IMR-90 (cell line): ENCODE results near the gene NKX6-1. TPM values are rescaled to one million over a fixed set of nuclear protein-coding genes. Genes with fewer than 3 reads are reported as not detected.

Source experiments
- ATAC-seq: fragments of 200-7000 bp; cut with Tn5 transposase; 2 replicates; pipeline ENCODE4 v1.9.1; 2020; ENCODE audit warnings: low read depth, mild to moderate bottlenecking, moderate library complexity
- BruUV-seq: library from RNA; stranded (reverse); fragments of 400-500 nt; replicated peaks from 2 replicates; lab custom pipeline; 2021; lab: Mats Ljungman, UMichigan
- CTCF ChIA-PET: fragments of 300-600 bp; formaldehyde crosslinking; extraction: SDS; loops from one replicate; lab custom pipeline; 2021; ENCODE audit warnings: antibody characterized with exemption; lab: Yijun Ruan, JAX
- POLR2A ChIA-PET: fragments of 300-600 bp; sonication (Branson Sonifier 250); formaldehyde crosslinking; loops from one replicate; lab custom pipeline; 2022; ENCODE audit warnings: antibody characterized with exemption; ENCODE audit not compliant: unreplicated experiment; lab: Charles Lee
- DNase-seq: peaks from one replicate; pipeline ENCODE4 v3.0.0; 2013
- H2AFZ ChIP-seq: replicated peaks from 2 replicates; pipeline ENCODE3; 2013; ENCODE audit warnings: low read length, mild to moderate bottlenecking; ENCODE audit not compliant: poor library complexity
- H2AK5ac ChIP-seq: 2 replicates; pipeline ENCODE4 v1.6.1; 2013; ENCODE audit warnings: low read depth, low read length, inconsistent platforms
- H2AK9ac ChIP-seq: replicated peaks from 2 replicates; pipeline ENCODE3; 2013; ENCODE audit warnings: mild to moderate bottlenecking, low read depth, low read length, moderate library complexity; ENCODE audit not compliant: poor library complexity
- H2BK120ac ChIP-seq: 2 replicates; pipeline ENCODE4 v1.6.1; 2013; ENCODE audit warnings: low read depth, low read length, inconsistent platforms
- H2BK15ac ChIP-seq: 3 replicates; pipeline ENCODE4 v1.6.1; 2013; ENCODE audit warnings: low read depth, low read length, inconsistent platforms
- H2BK20ac ChIP-seq: 2 replicates; pipeline ENCODE4 v1.6.1; 2013; ENCODE audit warnings: low read depth, mild to moderate bottlenecking, inconsistent platforms, low read length, moderate library complexity
- H2BK5ac ChIP-seq: 2 replicates; pipeline ENCODE4 v1.6.1; 2013; ENCODE audit warnings: mild to moderate bottlenecking, low read depth, low read length, inconsistent platforms; ENCODE audit not compliant: poor library complexity, severe bottlenecking
- H3K14ac ChIP-seq: replicated peaks from 2 replicates; pipeline ENCODE4 v1.6.1; 2013; ENCODE audit warnings: low read depth, low read length, inconsistent platforms
- H3K18ac ChIP-seq: 2 replicates; pipeline ENCODE4 v1.6.1; 2013; ENCODE audit warnings: low read depth, low read length, control low read depth
- H3K23ac ChIP-seq: 2 replicates; pipeline ENCODE4 v1.6.1; 2013; ENCODE audit warnings: low read depth, low read length, inconsistent platforms
- H3K27ac ChIP-seq: 2 replicates; pipeline ENCODE4 v1.5.1; 2013; ENCODE audit warnings: mild to moderate bottlenecking, control low read depth, low read length; ENCODE audit not compliant: insufficient read depth
- H3K27me3 ChIP-seq: 2 replicates; pipeline ENCODE4 v1.6.1; 2013; ENCODE audit warnings: low read length; ENCODE audit not compliant: control insufficient read depth, insufficient read depth
- H3K36me3 ChIP-seq: 2 replicates; pipeline ENCODE4 v1.6.1; 2013; ENCODE audit warnings: low read length, mixed read lengths; ENCODE audit not compliant: control insufficient read depth, insufficient read depth
- H3K4ac ChIP-seq: 2 replicates; pipeline ENCODE4 v1.6.1; 2013; ENCODE audit warnings: low read depth, low read length, inconsistent platforms
- H3K4me1 ChIP-seq: 2 replicates; pipeline ENCODE4 v1.6.1; 2013; ENCODE audit warnings: low read length, mixed read lengths; ENCODE audit not compliant: control insufficient read depth, insufficient read depth
- H3K4me2 ChIP-seq: 2 replicates; pipeline ENCODE4 v1.6.1; 2013; ENCODE audit warnings: low read depth, mild to moderate bottlenecking, control low read depth, low read length, moderate library complexity
- H3K4me3 ChIP-seq: 2 replicates; pipeline ENCODE4 v1.5.1; 2013; ENCODE audit warnings: low read depth, mild to moderate bottlenecking, control low read depth, low read length, moderate library complexity; ENCODE audit not compliant: insufficient read depth
- H3K56ac ChIP-seq: 2 replicates; pipeline ENCODE4 v1.6.1; 2013; ENCODE audit warnings: low read length, inconsistent platforms; ENCODE audit not compliant: insufficient read depth; ENCODE audit errors: extremely low read depth
- H3K79me1 ChIP-seq, 2 experiments: 2 replicates each; pipeline ENCODE4 v1.6.1; 2013; ENCODE audit warnings: low read length in 2 of 2, inconsistent platforms in 1 of 2, low read depth in 1 of 2
- H3K9ac ChIP-seq: 2 replicates; pipeline ENCODE4 v1.6.1; 2013; ENCODE audit warnings: low read depth, low read length, control low read depth
- H3K9me1 ChIP-seq: 2 replicates; pipeline ENCODE4 v1.6.1; 2013; ENCODE audit warnings: low read length, inconsistent platforms; ENCODE audit not compliant: insufficient read depth
- H3K9me3 ChIP-seq: 2 replicates; pipeline ENCODE4 v1.6.1; 2013; ENCODE audit warnings: low read length; ENCODE audit not compliant: control insufficient read depth, insufficient read depth
- H4K20me1 ChIP-seq: 2 replicates; pipeline ENCODE4 v1.6.1; 2013; ENCODE audit warnings: low read length, inconsistent platforms; ENCODE audit not compliant: insufficient read depth
- H4K5ac ChIP-seq: 2 replicates; pipeline ENCODE4 v1.6.1; 2013; ENCODE audit warnings: mild to moderate bottlenecking, low read depth, low read length, control low read depth
- H4K8ac ChIP-seq, 2 experiments: 2 replicates each; pipeline ENCODE4 v1.6.1; 2013; ENCODE audit warnings: low read depth in 2 of 2, low read length in 2 of 2, control low read depth in 1 of 2, inconsistent platforms in 1 of 2
- H4K91ac ChIP-seq: 2 replicates; pipeline ENCODE4 v1.6.1; 2013; ENCODE audit warnings: low read depth, low read length, inconsistent platforms; ENCODE audit not compliant: insufficient read depth
- BHLHE40 ChIP-seq: fragments of 150-350 bp; IDR thresholded peaks from 2 replicates; pipeline ENCODE4 v1.6.1; 2016; ENCODE audit warnings: mild to moderate bottlenecking, low read depth, low read length
- CEBPB ChIP-seq: IDR thresholded peaks from 2 replicates; pipeline ENCODE4 v1.6.1; 2012; ENCODE audit warnings: low read depth, low read length, improper control_type of control experiment
- CHD1 ChIP-seq: IDR thresholded peaks from 2 replicates; pipeline ENCODE4 v1.6.1; 2012; ENCODE audit warnings: low read depth, low read length, improper control_type of control experiment
- CTCF ChIP-seq: conservative IDR thresholded peaks from 2 replicates; pipeline ENCODE4 v1.5.1; 2012; ENCODE audit warnings: mild to moderate bottlenecking, low read depth, low read length, improper control_type of control experiment
- ELK1 ChIP-seq: fragments of 150-350 bp; IDR thresholded peaks from 2 replicates; pipeline ENCODE4 v1.6.1; 2016; ENCODE audit warnings: low read depth, mild to moderate bottlenecking, low read length, moderate library complexity, borderline replicate concordance
- FOS ChIP-seq: fragments of 150-350 bp; IDR thresholded peaks from 2 replicates; pipeline ENCODE4 v1.6.1; 2016; ENCODE audit warnings: low read depth, low read length
- MAFK ChIP-seq: IDR thresholded peaks from 2 replicates; pipeline ENCODE4 v1.6.1; 2012; ENCODE audit warnings: low read depth, low read length, improper control_type of control experiment
- NFE2L2 ChIP-seq: fragments of 150-350 bp; IDR thresholded peaks from 2 replicates; pipeline ENCODE4 v1.6.1; 2016; ENCODE audit warnings: low read depth, mild to moderate bottlenecking, low read length
- POLR2A ChIP-seq: IDR thresholded peaks from 2 replicates; pipeline ENCODE4 v1.6.1; 2012; ENCODE audit warnings: mild to moderate bottlenecking, low read depth, low read length
- RCOR1 ChIP-seq: IDR thresholded peaks from 2 replicates; pipeline ENCODE4 v1.6.1; 2012; ENCODE audit warnings: mild to moderate bottlenecking, low read length, improper control_type of control experiment; ENCODE audit not compliant: insufficient replicate concordance
- USF2 ChIP-seq: fragments of 150-350 bp; IDR thresholded peaks from 2 replicates; pipeline ENCODE4 v1.6.1; 2017; ENCODE audit warnings: mild to moderate bottlenecking, antibody characterized with exemption, low read length, low read depth
- WGBS, 2 experiments: methylation state at CpG; one replicate each; pipeline versions ENCODE4 v1.1.5 to v1.1.7; 2013; ENCODE audit warnings: missing lambda C conversion rate in 2 of 2; ENCODE audit not compliant: insufficient read length in 1 of 2; ENCODE audit errors: extremely low coverage in 2 of 2; 5-methylcytosine and 5-hydroxymethylcytosine counted together
- dilution Hi-C: fragments of 300-500 bp; cut with HindIII; formaldehyde crosslinking; loops from one replicate; pipeline ENCODE4 v1.14.3; 2018; ENCODE audit warnings: low sequenced_read_pairs; ENCODE audit not compliant: unreplicated experiment
- in situ Hi-C: fragments of 300-500 bp; cut with MboI; formaldehyde crosslinking; loops from 3 replicates; pipeline ENCODE4 v1.14.3; 2019; ENCODE audit warnings: low sequenced_read_pairs, inconsistent platforms, mixed read lengths
- intact Hi-C: fragments of 100-400 bp; cut with micrococcal nuclease; formaldehyde crosslinking; loops from 2 replicates; pipeline ENCODE4 v1.10.0; 2022
- polyA plus RNA-seq, 3 experiments: library from polyadenylated mRNA; depleted of rRNA; stranded (reverse); fragments of >200 nt; gene quantifications; 2 replicates each; pipeline ENCODE4 v1.2.3, GENCODE V29; 2012; ENCODE audit warnings: low replicate concordance in 1 of 3
- total RNA-seq: library from RNA; depleted of rRNA; stranded (reverse); fragments of >200 nt; gene quantifications from 2 replicates; pipeline ENCODE4 v1.2.3, GENCODE V29; 2012

Gene NKX6-1
- total and polyA plus RNA-seq, 2 of the 4 experiments (the other 2 are of a cell fraction), result under 0.01 to 0.24 TPM

GRCh38 chr4:84481077-84481859, 17.8 kb downstream of the NKX6-1 start:
- Histone ChIP-seq H4K91ac (no peak overlapping the region), H3K4me1 (no peaks in the 10 kb centered on the region), H3K4ac (no peak overlapping the region), H2BK15ac (no peak overlapping the region), H3K27me3 (peaks cover 53% of the 10 kb centered on the region), H2AFZ (no peak overlapping the region), H3K56ac (no peak overlapping the region), H3K14ac (no peak overlapping the region), H3K4me2 (no peak overlapping the region), H2BK120ac (no peak overlapping the region), H2BK5ac (no peak overlapping the region), H3K9me1 (no peaks in the 10 kb centered on the region), H3K9me3 (peaks cover 11% of the 10 kb centered on the region), H4K20me1 (no peaks in the 10 kb centered on the region), H3K36me3 (no peaks in the 10 kb centered on the region), H3K23ac (no peak overlapping the region), H4K5ac (no peak overlapping the region), H3K27ac (no peak overlapping the region), H3K4me3 (no peak overlapping the region), H2AK9ac (no peak overlapping the region), H3K18ac (no peak overlapping the region), H4K8ac (no peak overlapping the region), H3K79me1 (no peaks in the 10 kb centered on the region), H2AK5ac (no peak overlapping the region), H3K9ac (no peak overlapping the region), H2BK20ac (no peak overlapping the region)
- ChIA-PET POLR2A (no interaction called here), CTCF (interaction anchor here (2.2 kb wide), 1 partner anchor 10 kb away, joined by 7 read pairs; no protein-coding TSS in a partner anchor)
- intact Hi-C loops (no loop called here), in situ Hi-C loops (no loop called here), dilution Hi-C loops (no loop called here)
- TF ChIP-seq CHD1 (no peak), FOS (no peak), CTCF (no peak), NFE2L2 (no peak), POLR2A (no peak), RCOR1 (no peak), ELK1 (no peak), USF2 (no peak), MAFK (no peak), BHLHE40 (no peak), CEBPB (no peak)
- DNase-seq (no peak), ATAC-seq (no peak)
- WGBS, 2 experiments, result 9% methylated on average over 4 of the region's 45 CpGs; no CpG with 5 or more reads in 1 of the 2 experiments
- BruUV-seq, result no TSS peak
